Urinary bladder (tissue), 4 donors: ENCODE results near the gene ABTB1. TPM values are rescaled to one million over a fixed set of nuclear protein-coding genes. Genes with fewer than 3 reads are reported as not detected.

Experiments
- DNase-seq: peaks from one replicate; pipeline ENCODE4 v3.0.0-alpha.2; 2015; ENCODE audit errors: extremely low spot score
- H3K27ac ChIP-seq: one replicate; pipeline ENCODE4 v1.5.1; 2013; ENCODE audit warnings: low read depth, mild to moderate bottlenecking, moderate library complexity
- H3K36me3 ChIP-seq: one replicate; pipeline ENCODE4 v1.6.1; 2013; ENCODE audit warnings: mild to moderate bottlenecking, moderate library complexity; ENCODE audit not compliant: insufficient read depth
- H3K4me1 ChIP-seq: one replicate; pipeline ENCODE4 v1.6.1; 2013; ENCODE audit warnings: mild to moderate bottlenecking, moderate library complexity; ENCODE audit not compliant: insufficient read depth
- H3K4me3 ChIP-seq: one replicate; pipeline ENCODE4 v1.5.1; 2013; ENCODE audit warnings: low read depth, low read length
- WGBS: extraction: QIAGEN DNeasy Blood & Tissue Kit; methylation state at CpG from one replicate; pipeline ENCODE4 v1.1.7; 2013; 5-methylcytosine and 5-hydroxymethylcytosine counted together
- polyA plus RNA-seq: library from polyadenylated mRNA; stranded (reverse); fragments of 200-250 nt; gene quantifications from one replicate; pipeline ENCODE4 v1.2.3, GENCODE V29; 2013
- total RNA-seq: library from RNA; depleted of rRNA; stranded (reverse); fragments of >200 nt; gene quantifications from one replicate; pipeline ENCODE4 v1.2.3, GENCODE V29; 2014
- donor health status: healthy with polysubstance abuse.
- donor health status: healthy.

ABTB1 gene
- total and polyA plus RNA-seq, 2 donors, result 11.4 to 76.6 TPM

DNA sequence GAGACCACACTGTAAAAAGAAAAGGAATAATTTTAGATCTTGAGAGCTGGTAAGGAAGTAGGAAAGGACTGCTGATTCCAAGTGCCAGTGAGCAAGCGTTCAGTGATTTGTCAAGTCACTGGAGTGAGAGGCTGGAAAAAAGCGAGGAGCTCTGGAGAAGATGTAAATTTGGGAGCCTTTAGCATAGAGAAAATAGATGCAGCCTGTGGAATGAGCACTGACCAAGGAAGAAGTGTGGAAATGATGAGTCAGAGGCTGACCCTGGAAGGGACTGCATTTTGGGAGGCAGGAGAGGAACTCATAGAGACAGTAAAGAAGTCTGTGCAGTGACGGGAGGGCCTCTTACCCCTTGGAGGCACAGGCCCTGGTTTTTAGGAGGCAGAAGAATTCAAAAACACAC, 17.1 kb upstream of the ABTB1 start:
- Histone ChIP-seq H3K4me1 (no peaks in the 10 kb centered on the region), H3K27ac (no peak overlapping the region), H3K36me3 (no peaks in the 10 kb centered on the region), H3K4me3 (no peak overlapping the region)
- 53% methylated on average over 3 of the region's 3 CpGs for WGBS
- no peak for DNase-seq

GRCh38 chr3:127656906-127657305, 15.8 kb upstream of the ABTB1 start:
- H3K4me1 ChIP-seq, result no peaks in the 10 kb centered on the region
- H3K36me3 ChIP-seq, result no peaks in the 10 kb centered on the region
- no peak overlapping the region for H3K4me3 ChIP-seq
- no peak for DNase-seq
- WGBS, result 94% methylated on average over 8 of the region's 8 CpGs
- no peak overlapping the region for H3K27ac ChIP-seq

DNA sequence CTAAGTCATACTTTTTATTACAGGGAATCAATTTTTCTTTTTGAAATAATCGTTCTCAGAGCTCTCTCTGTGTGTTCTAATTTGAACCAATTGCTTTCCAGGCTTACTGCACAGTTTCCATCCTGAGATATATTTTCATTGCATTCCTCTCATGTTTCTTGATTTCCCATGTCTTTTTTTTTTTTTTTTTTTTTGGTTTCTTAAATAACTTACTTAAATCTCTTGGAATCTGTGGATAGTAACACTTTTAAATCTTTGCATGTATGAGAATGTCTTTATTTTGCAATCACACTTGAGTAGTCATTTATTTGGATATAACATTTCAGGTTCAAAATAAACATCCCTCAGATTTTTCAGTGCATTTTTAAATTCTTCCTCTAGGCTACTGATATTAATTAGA, 14.5 kb upstream of the ABTB1 start:
- DNase-seq, result no peak
- WGBS, result 57% methylated on average over 1 of the region's 1 CpG
- Histone ChIP-seq H3K4me1 (no peaks in the 10 kb centered on the region), H3K4me3 (no peak overlapping the region), H3K27ac (no peak overlapping the region), H3K36me3 (no peaks in the 10 kb centered on the region)

- H3K36me3 ChIP-seq, result no peaks in the 10 kb centered on the region
- no peak overlapping the region for H3K27ac ChIP-seq
- WGBS, result 98% methylated on average over 10 of the region's 10 CpGs
- no peaks in the 10 kb centered on the region for H3K4me1 ChIP-seq
- H3K4me3 ChIP-seq, result no peak overlapping the region
- no peak for DNase-seq
Observed at GRCh38 chr3:127660621-127661251, 12.0 kb upstream of the ABTB1 start.

DNA sequence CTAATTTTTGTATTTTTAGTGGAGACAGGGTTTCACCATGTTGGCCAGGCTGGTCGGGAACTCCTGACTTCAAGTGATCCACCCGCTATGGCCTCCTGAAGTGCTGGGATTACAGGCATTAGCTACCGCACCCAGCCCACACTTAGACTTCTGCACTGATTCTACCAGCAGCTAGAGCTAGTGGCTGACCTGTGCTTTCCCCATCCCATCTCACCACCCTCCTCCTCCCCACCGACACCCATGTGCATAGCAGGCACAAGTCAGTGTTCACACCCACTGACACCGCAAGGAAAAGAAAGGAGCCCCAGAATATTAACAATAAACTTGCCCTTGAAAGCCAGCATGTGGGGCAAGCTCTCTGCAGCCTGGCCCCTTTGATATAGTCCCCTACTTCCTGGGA, 11.2 kb upstream of the ABTB1 start:
- no peak overlapping the region for H3K27ac ChIP-seq
- H3K4me1 ChIP-seq, result no peaks in the 10 kb centered on the region
- H3K36me3 ChIP-seq, result no peaks in the 10 kb centered on the region
- no peak overlapping the region for H3K4me3 ChIP-seq
- DNase-seq, result no peak
- WGBS, result 96% methylated on average over 5 of the region's 5 CpGs

DNA sequence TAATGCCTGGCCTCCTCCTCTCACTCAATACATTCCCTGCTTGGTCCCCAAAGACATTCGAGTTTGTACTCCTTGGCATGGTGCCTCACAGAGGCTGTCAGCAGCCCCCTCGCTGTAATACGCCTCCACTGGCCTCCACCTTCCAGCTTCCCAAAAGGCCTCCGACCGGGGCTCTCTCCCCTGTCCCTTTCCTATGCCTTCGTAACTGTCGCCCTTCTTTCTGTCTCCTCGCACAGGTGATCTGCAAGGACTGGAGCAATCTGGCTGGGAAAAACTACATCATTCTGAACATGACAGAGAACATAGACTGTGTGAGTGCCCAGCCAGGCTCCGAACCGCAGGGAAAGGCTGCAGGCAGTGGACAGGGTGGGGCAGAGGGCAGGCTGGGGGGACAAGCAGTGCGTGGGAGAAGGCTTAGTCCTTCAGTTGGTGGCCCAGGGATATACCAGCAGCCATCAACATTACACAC, 10.7 kb upstream of the ABTB1 start:
- no peak for DNase-seq
- Histone ChIP-seq H3K27ac (no peak overlapping the region), H3K4me1 (no peaks in the 10 kb centered on the region), H3K36me3 (no peaks in the 10 kb centered on the region), H3K4me3 (no peak overlapping the region)
- WGBS, result 81% methylated on average over 11 of the region's 11 CpGs

DNA sequence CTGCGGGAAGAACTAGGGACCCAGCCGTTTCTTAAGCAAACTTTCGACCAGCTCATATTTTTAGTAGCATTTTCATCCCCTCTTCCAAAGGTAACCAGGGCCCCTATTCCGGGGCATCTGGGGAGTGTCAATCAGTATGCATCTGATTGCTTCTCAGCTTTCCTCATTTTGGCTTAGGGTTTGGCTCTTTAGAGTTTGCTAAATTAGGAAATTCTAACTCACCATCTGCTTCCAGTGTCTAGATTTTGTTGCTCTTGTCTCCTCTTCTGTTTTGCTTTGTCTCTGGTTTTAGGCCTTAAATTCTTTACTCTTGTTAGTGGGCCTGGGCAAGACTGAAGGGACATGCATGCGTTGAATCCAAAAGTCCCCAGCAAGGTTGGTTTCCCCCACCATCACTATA, 9.6 kb upstream of the ABTB1 start:
- no peak for DNase-seq
- no peak overlapping the region for H3K4me3 ChIP-seq
- 75% methylated on average over 5 of the region's 5 CpGs for WGBS
- H3K36me3 ChIP-seq, result no peaks in the 10 kb centered on the region
- no peaks in the 10 kb centered on the region for H3K4me1 ChIP-seq
- H3K27ac ChIP-seq, result no peak overlapping the region

- H3K4me1 ChIP-seq, result no peaks in the 10 kb centered on the region
- 83% methylated on average over 2 of the region's 2 CpGs for WGBS
Observed at GRCh38 chr3:127665165-127665564, 7.6 kb upstream of the ABTB1 start.

GRCh38 chr3:127665586-127665985, 7.2 kb upstream of the ABTB1 start:
- no peak overlapping the region for H3K27ac ChIP-seq
- no peak overlapping the region for H3K4me3 ChIP-seq
- DNase-seq, result no peak
- WGBS, result 94% methylated on average over 3 of the region's 3 CpGs
- no peaks in the 10 kb centered on the region for H3K36me3 ChIP-seq
- H3K4me1 ChIP-seq, result no peaks in the 10 kb centered on the region

More at GRCh38 chr3:127665165-127665564, 7.6 kb upstream of the ABTB1 start:
- no peak overlapping the region for H3K27ac ChIP-seq
- H3K36me3 ChIP-seq, result no peaks in the 10 kb centered on the region
- no peak overlapping the region for H3K4me3 ChIP-seq
- DNase-seq, result no peak

- 79% methylated on average over 2 of the region's 2 CpGs for WGBS
- Histone ChIP-seq H3K36me3 (no peaks in the 10 kb centered on the region), H3K4me3 (no peak overlapping the region), H3K27ac (no peak overlapping the region), H3K4me1 (no peaks in the 10 kb centered on the region)
- no peak for DNase-seq
Observed at GRCh38 chr3:127666676-127667075, 6.1 kb upstream of the ABTB1 start.

DNA sequence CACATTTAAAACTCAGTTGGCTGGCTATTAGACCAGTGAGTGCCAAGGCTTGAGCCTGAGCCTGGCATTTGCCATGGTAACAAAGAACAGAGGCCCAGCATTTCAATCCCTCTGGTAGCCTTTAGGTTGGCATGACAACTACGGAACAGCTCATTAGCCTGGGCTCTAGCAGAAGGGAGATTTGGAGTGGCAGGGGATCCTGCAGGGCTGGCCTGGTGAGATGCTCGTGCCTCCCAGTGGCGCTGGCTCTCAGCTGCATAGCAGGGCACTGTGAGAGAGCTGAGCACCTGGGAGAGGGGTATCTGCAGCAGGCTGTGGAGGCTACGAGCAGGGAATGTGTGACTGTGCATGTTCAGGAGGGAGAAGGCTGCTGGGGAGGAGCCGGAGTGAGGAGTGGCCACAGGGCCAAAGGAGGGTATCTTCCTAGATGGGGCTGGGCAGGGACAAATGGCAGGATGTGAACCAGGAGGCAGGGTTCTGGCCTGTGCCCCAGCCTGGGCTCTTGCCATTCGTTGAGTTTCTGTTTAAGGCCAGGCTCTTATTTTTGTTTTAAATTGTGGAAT, 5.6 kb upstream of the ABTB1 start:
- Histone ChIP-seq H3K36me3 (no peaks in the 10 kb centered on the region), H3K4me1 (no peaks in the 10 kb centered on the region), H3K27ac (no peak overlapping the region), H3K4me3 (no peak overlapping the region)
- no peak for DNase-seq
- 90% methylated on average over 6 of the region's 6 CpGs for WGBS

DNA sequence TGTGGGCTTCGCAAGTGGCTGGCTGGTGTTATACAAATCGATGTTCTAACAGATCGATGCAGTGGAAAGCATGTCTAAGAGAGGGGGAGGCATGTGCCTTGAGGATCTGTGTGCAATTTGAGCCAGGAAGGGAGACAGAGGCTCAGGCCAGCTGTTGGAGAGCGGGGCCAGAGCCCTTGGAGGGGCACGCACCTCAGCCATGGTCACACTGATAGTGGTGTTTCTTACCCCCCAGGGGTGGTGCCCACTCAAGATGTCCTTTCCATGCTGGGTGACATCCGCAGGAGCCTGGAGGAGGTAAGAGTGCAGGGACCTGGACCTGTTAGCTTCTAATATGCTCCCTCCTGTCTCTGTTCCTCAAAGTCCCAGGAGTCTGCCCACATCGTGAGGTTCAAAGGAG, 3.8 kb upstream of the ABTB1 start:
- Histone ChIP-seq H3K36me3 (no peaks in the 10 kb centered on the region), H3K27ac (no peak overlapping the region), H3K4me1 (no peaks in the 10 kb centered on the region), H3K4me3 (no peak overlapping the region)
- WGBS, result 96% methylated on average over 7 of the region's 7 CpGs
- no peak for DNase-seq

DNA sequence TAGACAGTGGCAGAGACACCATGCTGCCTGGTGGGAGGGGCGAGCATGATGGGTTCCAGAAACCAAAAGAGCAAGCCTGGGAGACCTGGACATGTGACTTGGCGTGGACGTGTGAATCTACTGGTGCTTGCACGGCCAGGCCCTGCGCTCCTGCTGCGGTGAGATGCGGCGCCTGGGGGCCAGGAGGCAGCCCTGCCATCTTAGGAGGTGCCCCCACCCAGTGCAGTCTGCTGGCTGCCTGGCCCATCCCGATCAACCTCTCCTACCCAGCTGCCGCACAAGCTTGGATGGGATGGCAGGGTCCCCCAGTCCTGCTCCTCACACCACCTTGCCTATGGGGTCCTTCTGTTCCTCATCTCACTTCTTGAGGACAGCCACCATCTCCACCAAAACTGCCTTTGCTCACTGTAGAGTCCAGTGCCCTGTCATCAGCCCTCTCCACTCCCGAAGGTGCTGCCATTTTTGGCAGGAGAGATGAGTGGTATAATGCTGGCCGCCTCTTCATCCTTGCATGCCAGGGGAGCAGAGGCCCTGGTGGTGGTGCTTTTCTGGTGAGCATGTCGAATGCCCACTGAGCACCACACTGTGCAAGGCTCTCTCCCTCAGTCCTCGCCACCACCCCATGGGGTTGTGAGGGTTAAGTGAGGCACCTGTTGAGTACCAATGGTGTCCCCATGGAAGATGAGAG, 3.1 kb upstream of the ABTB1 start:
- no peak for DNase-seq
- 94% methylated on average over 14 of the region's 14 CpGs for WGBS
- Histone ChIP-seq H3K36me3 (no peaks in the 10 kb centered on the region), H3K4me3 (no peak overlapping the region), H3K4me1 (no peaks in the 10 kb centered on the region), H3K27ac (no peak overlapping the region)

- Histone ChIP-seq H3K4me3 (no peak overlapping the region), H3K36me3 (no peaks in the 10 kb centered on the region), H3K27ac (no peak overlapping the region), H3K4me1 (no peaks in the 10 kb centered on the region)
- 97% methylated on average over 7 of the region's 7 CpGs for WGBS
- no peak for DNase-seq
Observed at GRCh38 chr3:127670229-127670559, 2.6 kb upstream of the ABTB1 start.
